HCT116 (cell line): ENCODE results near the gene CDK5RAP2.

Experiments used
- EZH2 ChIP-seq: fragments of 200-600 bp; sonication (generic); IDR thresholded peaks from 2 replicates; pipeline ENCODE4 v1.6.1; 2017; ENCODE audit warnings: antibody characterized with exemption, mixed run types
- POLR2A ChIP-seq: IDR thresholded peaks from 2 replicates; pipeline ENCODE4 v1.7.0; 2011; ENCODE audit warnings: borderline replicate concordance; ENCODE audit not compliant: insufficient read depth, insufficient read length; ENCODE audit errors: extremely low read depth
- RAD21 ChIP-seq: IDR thresholded peaks from 2 replicates; pipeline ENCODE4 v1.6.1; 2012; ENCODE audit warnings: low read depth, mild to moderate bottlenecking
- TCF7L2 ChIP-seq: IDR thresholded peaks from 2 replicates; pipeline ENCODE4 v1.7.0; 2011; ENCODE audit warnings: borderline replicate concordance, inconsistent platforms; ENCODE audit not compliant: insufficient read depth, insufficient read length; ENCODE audit errors: extremely low read depth
- TF ChIP-seq, protein P1 (sequence below): IDR thresholded peaks from 2 replicates; pipeline ENCODE4 v1.6.1; 2012

DNA sequence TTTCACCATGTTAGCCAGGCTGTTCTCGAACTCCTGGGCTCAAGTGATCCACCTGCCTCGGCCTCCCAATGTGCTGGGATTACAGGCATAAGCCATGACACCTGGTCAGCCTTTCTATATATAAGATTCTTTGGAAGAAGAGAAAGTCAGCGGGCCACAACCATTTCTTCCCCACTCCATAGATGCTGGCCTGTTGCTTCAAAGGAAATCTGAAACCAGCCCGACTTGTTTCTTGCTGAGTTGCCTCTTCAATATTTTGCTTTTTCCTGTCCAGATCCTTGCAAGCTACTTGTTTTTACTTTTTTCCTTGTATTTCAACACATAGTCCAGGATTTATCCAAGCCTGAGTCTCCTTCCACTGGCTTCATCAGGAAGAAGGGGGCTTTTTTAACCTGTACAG, 219.5 kb downstream of the CDK5RAP2 start:
- TF ChIP-seq POLR2A (no peak), EZH2 (no peak), RAD21 (no peak), TCF7L2 (no peak)
- TF ChIP-seq, protein P1, sequence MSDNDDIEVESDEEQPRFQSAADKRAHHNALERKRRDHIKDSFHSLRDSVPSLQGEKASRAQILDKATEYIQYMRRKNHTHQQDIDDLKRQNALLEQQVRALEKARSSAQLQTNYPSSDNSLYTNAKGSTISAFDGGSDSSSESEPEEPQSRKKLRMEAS = no peak
